ENCODE data around the gene ZBTB46.

The ZBTB46 gene

DNA sequence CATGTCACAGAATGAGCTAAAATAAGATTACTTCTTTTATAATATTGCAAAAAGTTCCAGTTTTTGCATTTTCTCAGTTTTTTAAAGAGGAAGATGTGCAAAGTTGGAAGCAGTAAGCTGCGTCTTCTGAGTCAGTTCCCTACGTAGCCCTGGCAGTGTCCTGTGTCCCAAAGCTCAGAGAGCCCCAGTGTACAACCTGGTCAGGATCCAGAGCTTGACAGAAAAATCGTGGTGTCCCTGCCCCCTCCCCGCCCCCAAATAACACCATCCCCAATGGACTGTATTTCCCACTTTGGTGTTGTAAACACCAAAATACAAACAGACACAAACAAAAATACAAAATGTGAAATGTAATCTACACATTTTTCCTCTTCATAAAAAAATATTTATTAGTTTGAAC, 86.9 kb downstream of the ZBTB46 start:
- Mint-ChIP-seq H3K9me3 (no peaks in the 10 kb centered on the region), H3K4me1 (peaks cover 4% of the 10 kb centered on the region), H3K27ac (peak overlapping the region in 1 of 3 experiments; percentile 51), H3K4me3 (no peak overlapping the region), H3K36me3 (ENCODE audit: low read depth) (peaks cover 24% of the 10 kb centered on the region), H3K27me3 (ENCODE audit: low read depth) (no peaks in the 10 kb centered on the region)
- TF ChIP-seq, protein P1, sequence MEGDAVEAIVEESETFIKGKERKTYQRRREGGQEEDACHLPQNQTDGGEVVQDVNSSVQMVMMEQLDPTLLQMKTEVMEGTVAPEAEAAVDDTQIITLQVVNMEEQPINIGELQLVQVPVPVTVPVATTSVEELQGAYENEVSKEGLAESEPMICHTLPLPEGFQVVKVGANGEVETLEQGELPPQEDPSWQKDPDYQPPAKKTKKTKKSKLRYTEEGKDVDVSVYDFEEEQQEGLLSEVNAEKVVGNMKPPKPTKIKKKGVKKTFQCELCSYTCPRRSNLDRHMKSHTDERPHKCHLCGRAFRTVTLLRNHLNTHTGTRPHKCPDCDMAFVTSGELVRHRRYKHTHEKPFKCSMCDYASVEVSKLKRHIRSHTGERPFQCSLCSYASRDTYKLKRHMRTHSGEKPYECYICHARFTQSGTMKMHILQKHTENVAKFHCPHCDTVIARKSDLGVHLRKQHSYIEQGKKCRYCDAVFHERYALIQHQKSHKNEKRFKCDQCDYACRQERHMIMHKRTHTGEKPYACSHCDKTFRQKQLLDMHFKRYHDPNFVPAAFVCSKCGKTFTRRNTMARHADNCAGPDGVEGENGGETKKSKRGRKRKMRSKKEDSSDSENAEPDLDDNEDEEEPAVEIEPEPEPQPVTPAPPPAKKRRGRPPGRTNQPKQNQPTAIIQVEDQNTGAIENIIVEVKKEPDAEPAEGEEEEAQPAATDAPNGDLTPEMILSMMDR (IDR thresholded peaks at IDR 0.05; ENCODE audit: unreplicated experiment in 3 of 3): no peak

- Mint-ChIP-seq H3K4me3 (peak overlapping the region; percentile 45 to 58 (median 46)), H3K27ac (peak overlapping the region in 2 of 3 experiments; percentile 26 to 78), H3K36me3 (ENCODE audit: low read depth) (peaks cover 24% of the 10 kb centered on the region), H3K9me3 (no peaks in the 10 kb centered on the region), H3K4me1 (peaks cover 4% of the 10 kb centered on the region), H3K27me3 (ENCODE audit: low read depth) (no peaks in the 10 kb centered on the region)
- TF ChIP-seq, protein P1 (IDR thresholded peaks at IDR 0.05; ENCODE audit: unreplicated experiment in 3 of 3): no peak
Measured at GRCh38 chr20:63743210-63743970, 87.7 kb downstream of the ZBTB46 start.

DNA sequence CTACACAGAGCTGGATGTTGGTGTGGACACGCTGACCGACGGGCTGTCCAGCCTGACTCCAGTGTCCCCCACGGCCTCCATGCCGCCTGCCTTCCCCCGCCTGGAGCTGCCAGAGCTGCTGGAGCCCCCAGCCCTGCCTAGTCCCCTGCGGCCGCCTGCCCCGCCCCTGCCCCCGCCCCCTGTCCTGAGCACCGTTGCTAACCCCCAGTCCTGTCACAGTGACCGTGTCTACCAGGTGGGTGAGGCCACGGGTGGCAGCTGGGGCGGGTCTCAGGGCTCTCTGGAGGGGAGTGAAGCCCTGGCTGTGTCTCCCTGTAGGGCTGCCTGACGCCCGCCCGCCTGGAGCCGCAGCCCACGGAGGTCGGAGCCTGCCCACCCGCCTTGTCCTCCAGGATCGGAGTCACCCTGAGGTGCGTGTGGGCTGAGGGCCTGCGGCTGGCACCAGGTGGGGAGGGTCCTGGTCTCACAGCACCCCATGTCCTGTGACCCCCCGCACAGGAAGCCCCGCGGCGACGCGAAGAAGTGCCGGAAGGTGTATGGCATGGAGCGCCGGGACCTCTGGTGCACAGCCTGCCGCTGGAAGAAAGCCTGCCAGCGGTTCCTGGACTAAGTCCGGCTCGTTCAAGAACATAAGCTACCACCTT, 88.6 kb downstream of the ZBTB46 start:
- Mint-ChIP-seq H3K4me3 (no peak overlapping the region), H3K4me1 (peaks cover 4% of the 10 kb centered on the region), H3K27me3 (ENCODE audit: low read depth) (no peaks in the 10 kb centered on the region), H3K27ac (no peak overlapping the region), H3K9me3 (no peaks in the 10 kb centered on the region), H3K36me3 (ENCODE audit: low read depth) (peaks cover 24% of the 10 kb centered on the region)
- TF ChIP-seq, protein P1 (IDR thresholded peaks at IDR 0.05; ENCODE audit: unreplicated experiment in 3 of 3): no peak

DNA sequence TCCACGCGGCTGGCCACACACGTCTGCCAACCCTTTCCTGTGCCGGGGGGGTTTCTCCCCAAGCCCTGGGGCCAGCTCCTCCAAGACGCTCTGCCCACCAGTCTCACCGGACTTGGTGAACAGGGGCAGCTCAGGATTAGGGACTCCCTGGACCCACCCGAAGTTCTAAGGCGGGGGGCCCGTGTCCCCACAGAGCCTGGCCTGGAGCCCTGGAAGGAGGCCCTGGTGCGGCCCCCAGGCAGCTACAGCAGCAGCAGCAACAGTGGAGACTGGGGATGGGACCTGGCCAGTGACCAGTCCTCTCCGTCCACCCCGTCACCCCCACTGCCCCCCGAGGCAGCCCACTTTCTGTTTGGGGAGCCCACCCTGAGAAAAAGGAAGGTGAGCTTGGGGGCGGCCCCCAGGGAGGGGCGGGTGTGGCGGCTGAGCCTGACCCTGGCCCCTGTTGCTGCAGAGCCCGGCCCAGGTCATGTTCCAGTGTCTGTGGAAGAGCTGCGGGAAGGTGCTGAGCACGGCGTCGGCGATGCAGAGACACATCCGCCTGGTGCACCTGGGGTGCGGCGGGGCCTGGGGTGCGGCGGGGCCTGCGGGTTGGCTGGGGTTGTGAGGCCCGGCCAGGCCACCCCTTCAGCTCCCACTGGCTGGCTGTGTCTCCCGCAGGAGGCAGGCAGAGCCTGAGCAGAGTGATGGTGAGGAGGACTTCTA, 89.2 kb downstream of the ZBTB46 start:
- Mint-ChIP-seq H3K4me3 (peak overlapping the region; percentile 80 to 84 (median 82)), H3K27me3 (ENCODE audit: low read depth) (no peaks in the 10 kb centered on the region)

GRCh38 chr20:63741354-63741675, 89.7 kb downstream of the ZBTB46 start:
- H3K27ac Mint-ChIP-seq: peak overlapping the region in 1 of 3 experiments; percentile 77
- H3K27me3 Mint-ChIP-seq (ENCODE audit: low read depth): no peaks in the 10 kb centered on the region
- peaks cover 4% of the 10 kb centered on the region for H3K4me1 Mint-ChIP-seq
- H3K36me3 Mint-ChIP-seq (ENCODE audit: low read depth): peaks cover 24% of the 10 kb centered on the region
- H3K4me3 Mint-ChIP-seq: peak overlapping the region; percentile 80 to 84 (median 82)
- TF ChIP-seq, protein P1 (IDR thresholded peaks at IDR 0.05; ENCODE audit: unreplicated experiment in 3 of 3): no peak
- no peaks in the 10 kb centered on the region for H3K9me3 Mint-ChIP-seq

More for the DNA sequence above, 89.2 kb downstream of the ZBTB46 start:
- TF ChIP-seq, protein P1 (IDR thresholded peaks at IDR 0.05; ENCODE audit: unreplicated experiment in 3 of 3): no peak
- H3K4me1 Mint-ChIP-seq: peaks cover 4% of the 10 kb centered on the region
- H3K36me3 Mint-ChIP-seq (ENCODE audit: low read depth): peaks cover 24% of the 10 kb centered on the region
- peak overlapping the region in 1 of 3 experiments; percentile 77 for H3K27ac Mint-ChIP-seq
- no peaks in the 10 kb centered on the region for H3K9me3 Mint-ChIP-seq

All from nephron (organoid).